ENCODE results near the gene PDE9A. TPM values are rescaled to one million over a fixed set of nuclear protein-coding genes. Genes with fewer than 3 reads are reported as not detected.

PDE9A gene
- polyA plus RNA-seq (2011; rRNA removed) (0.14 TPM in 1 of 2 replicates, not detected in the other), polyA minus RNA-seq (2011; rRNA and poly(A)+ RNA removed) (not detected in 2 replicates)

DNA sequence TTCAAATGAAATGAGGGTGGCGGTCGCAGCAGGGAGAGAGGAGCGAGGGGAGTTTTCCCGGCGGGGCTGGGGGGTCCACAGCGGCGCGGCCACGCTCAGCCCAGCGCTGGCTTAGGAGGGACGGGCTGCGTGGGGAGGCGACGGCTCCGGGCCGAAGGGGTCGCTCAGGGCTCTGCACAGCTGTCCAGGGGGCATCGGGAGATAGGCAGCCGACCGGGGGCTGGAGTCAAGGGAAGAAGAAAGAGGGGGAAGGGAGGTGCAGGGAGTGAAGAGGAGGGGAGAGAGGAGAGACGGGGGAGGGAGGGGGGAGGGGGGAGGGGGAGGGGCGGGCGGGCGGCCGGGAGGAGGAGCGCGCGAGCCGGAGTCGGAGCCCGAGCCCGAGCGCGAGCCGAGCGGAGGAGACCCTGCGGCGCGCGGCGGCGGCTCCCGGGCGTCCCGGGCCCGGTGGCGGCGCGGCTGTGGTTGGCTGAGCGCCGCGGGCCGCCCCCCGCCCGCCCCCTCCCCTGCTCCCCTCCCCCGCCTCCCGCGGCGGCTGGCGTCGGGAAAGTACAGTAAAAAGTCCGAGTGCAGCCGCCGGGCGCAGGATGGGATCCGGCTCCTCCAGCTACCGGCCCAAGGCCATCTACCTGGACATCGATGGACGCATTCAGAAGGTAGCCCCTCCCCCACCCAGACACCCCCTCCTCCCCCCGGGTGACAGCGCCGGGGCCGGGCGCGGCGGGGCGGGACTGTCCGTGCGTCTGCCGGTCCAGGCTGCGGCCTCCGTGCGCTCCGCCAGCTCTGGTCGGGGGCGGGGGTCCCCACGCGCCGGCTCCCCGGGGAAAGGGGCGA is at the start of gene PDE9A:
TSS of gene PDE9A (plus strand) at position 391 of the 831 bp plus-strand sequence. CDS start at position 585, 194 bp downstream.
- Histone ChIP-seq H3K27me3 (ENCODE audit: control insufficient read depth, insufficient read depth, low read length) (peaks cover 44% of the 10 kb centered on the region), H3K27ac (ENCODE audit: low read depth, low read length) (no peak within 1 kb of the TSS), H3K9me3 (ENCODE audit: control insufficient read depth, insufficient read depth, low read length) (no peaks in the 10 kb centered on the region), H3K4me3 (ENCODE audit: low read depth, low read length) (no peak within 1 kb of the TSS)
- TF ChIP-seq CTCF (IDR thresholded peaks at IDR 0.05; ENCODE audit: low read depth, low read length) = no peak
- CTCF ChIA-PET = no interaction called here
- DNase-seq (ENCODE audit: low read depth, low spot score) = no peak
- POLR2A ChIA-PET = no interaction called here

GRCh38 chr21:42607102-42607501 is 46.3 kb upstream of the PDE9A start:
- DNase-seq (ENCODE audit: low read depth, low spot score) = no peak
- no peak for TF ChIP-seq CTCF (IDR thresholded peaks at IDR 0.05; ENCODE audit: low read depth, low read length)
- no peak overlapping the region for H3K4me3 ChIP-seq (ENCODE audit: low read depth, low read length)
- no peak overlapping the region for H3K27ac ChIP-seq (ENCODE audit: low read depth, low read length)
- H3K27me3 ChIP-seq (ENCODE audit: control insufficient read depth, insufficient read depth, low read length) = no peaks in the 10 kb centered on the region
- CTCF ChIA-PET = no interaction called here
- H3K9me3 ChIP-seq (ENCODE audit: control insufficient read depth, insufficient read depth, low read length) = 0 out of 2 replicates have a peak, but pooled peaks cover 3% of the 10 kb centered on the region
- POLR2A ChIA-PET = no interaction called here

DNA sequence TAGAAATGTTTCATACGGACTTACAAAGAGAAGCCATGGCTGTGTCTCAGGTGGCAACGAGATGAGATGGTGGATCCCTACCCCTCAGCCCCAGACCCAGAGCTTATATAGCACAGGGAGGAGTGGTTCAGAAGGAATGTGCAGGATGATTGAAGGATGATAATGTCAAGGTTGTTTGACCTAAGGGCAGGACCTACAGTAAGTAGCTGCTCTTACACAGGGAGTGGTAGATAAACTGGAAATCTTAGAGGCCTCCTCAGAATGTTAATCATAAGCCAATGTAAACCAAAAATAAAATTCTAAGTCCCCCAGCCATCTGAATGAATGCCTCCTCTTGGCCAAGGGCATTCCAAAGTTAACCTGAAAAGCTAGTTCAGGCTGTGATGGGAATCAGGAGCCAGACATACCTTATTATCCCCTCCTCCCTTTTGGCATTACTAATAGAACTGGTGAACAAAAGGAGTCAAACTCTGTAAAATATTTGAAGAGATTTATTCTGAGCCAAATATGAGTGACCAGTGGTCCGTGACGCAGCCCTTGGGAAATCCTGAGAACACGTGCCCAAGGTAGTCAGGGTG is 45.8 kb upstream of the PDE9A start:
- ChIA-PET CTCF (no interaction called here), POLR2A (no interaction called here)
- Histone ChIP-seq H3K4me3 (ENCODE audit: low read depth, low read length) (no peak overlapping the region), H3K27me3 (ENCODE audit: control insufficient read depth, insufficient read depth, low read length) (no peaks in the 10 kb centered on the region), H3K9me3 (ENCODE audit: control insufficient read depth, insufficient read depth, low read length) (0 out of 2 replicates have a peak, but pooled peaks cover 3% of the 10 kb centered on the region), H3K27ac (ENCODE audit: low read depth, low read length) (no peak overlapping the region)
- DNase-seq (ENCODE audit: low read depth, low spot score) = no peak
- TF ChIP-seq CTCF (IDR thresholded peaks at IDR 0.05; ENCODE audit: low read depth, low read length) = no peak

DNA sequence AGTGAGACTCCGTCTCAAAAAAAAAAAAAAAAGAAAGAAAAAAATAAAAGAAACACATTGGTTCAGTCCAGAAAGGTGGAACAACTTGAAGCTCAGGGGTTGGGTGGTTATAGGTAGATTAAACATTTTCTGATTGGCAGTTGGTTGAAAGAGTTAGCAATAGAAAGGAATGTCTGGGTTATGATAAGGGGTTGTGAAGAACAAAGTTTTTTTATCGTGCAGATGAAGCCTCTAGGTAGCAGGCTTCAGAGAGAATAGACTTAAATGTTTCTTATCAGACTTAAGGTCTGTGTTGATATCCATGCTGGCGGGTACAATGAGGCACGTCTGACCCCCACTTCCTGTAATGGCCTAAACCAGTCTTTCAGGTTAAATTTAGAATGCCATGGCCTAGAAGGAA is 45.0 kb upstream of the PDE9A start:
- POLR2A ChIA-PET = no interaction called here

More for the DNA sequence above, 45.0 kb upstream of the PDE9A start:
- Histone ChIP-seq H3K4me3 (ENCODE audit: low read depth, low read length) (no peak overlapping the region), H3K27me3 (ENCODE audit: control insufficient read depth, insufficient read depth, low read length) (no peaks in the 10 kb centered on the region), H3K27ac (ENCODE audit: low read depth, low read length) (no peak overlapping the region), H3K9me3 (ENCODE audit: control insufficient read depth, insufficient read depth, low read length) (0 out of 2 replicates have a peak, but pooled peaks cover 3% of the 10 kb centered on the region)
- CTCF ChIA-PET = no interaction called here
- no peak for DNase-seq (ENCODE audit: low read depth, low spot score)
- no peak for TF ChIP-seq CTCF (IDR thresholded peaks at IDR 0.05; ENCODE audit: low read depth, low read length)
